Breast epithelium (tissue), 4 donors: ENCODE data around the gene EDEM2. TPM values are rescaled to one million over a fixed set of nuclear protein-coding genes. Genes with fewer than 3 reads are reported as not detected.
"Not testable (repeated sequence)": the region's sequence is repeated elsewhere in the genome, so short reads cannot be mapped to it uniquely, and the experiment has no call there.

Experiments
- DNase-seq, 2 donors: peaks; one replicate each; pipeline ENCODE4 v3.0.0-alpha.2; 2019; ENCODE audit warnings: low spot score in 2 of 2
- H3K27ac ChIP-seq, 2 donors: fragments of 200-600 bp; sonication (generic) in 1 of 2; one replicate each; pipeline ENCODE4 v1.5.1; 2016 to 2019; ENCODE audit warnings: mild to moderate bottlenecking in 1 of 2
- H3K27me3 ChIP-seq, 2 donors: fragments of 200-600 bp; sonication (generic) in 1 of 2; one replicate each; pipeline versions ENCODE4 v1.5.1 to v1.6.0; 2017 to 2019; ENCODE audit warnings: control low read depth in 1 of 2, mild to moderate bottlenecking in 1 of 2
- H3K36me3 ChIP-seq: fragments of 200-600 bp; one replicate; pipeline ENCODE4 v1.5.1; 2019
- H3K4me1 ChIP-seq, 2 donors: fragments of 200-600 bp; sonication (generic); one replicate each; pipeline ENCODE4 v1.5.1; 2016 to 2019; ENCODE audit warnings: control low read depth in 1 of 2
- H3K4me3 ChIP-seq, 3 donors: fragments of 200-600 bp; sonication (generic); 1 replicate in 2 of 3; 2 replicates in 1 of 3; pipeline ENCODE4 v1.5.1; 2016 to 2019; ENCODE audit warnings: mild to moderate bottlenecking in 3 of 3, moderate library complexity in 2 of 3
- H3K9me3 ChIP-seq, 2 donors: fragments of 200-600 bp; sonication (generic) in 1 of 2; one replicate each; pipeline ENCODE4 v1.5.1; 2016 to 2019; ENCODE audit warnings: control low read depth in 1 of 2
- CTCF ChIP-seq, 3 donors: fragments of 450-650 bp; IDR thresholded peaks; one replicate each; pipeline ENCODE4 v1.5.1; 2016 to 2017; ENCODE audit warnings: antibody characterized with exemption in 3 of 3, mild to moderate bottlenecking in 3 of 3, moderate library complexity in 3 of 3
- POLR2A ChIP-seq: fragments of 450-650 bp; IDR thresholded peaks from one replicate; pipeline ENCODE4 v1.6.1; 2016; ENCODE audit warnings: antibody characterized with exemption, mild to moderate bottlenecking, moderate library complexity
- POLR2AphosphoS5 ChIP-seq, 3 donors: sonication (generic); formaldehyde crosslinking; IDR thresholded peaks; one replicate each; pipeline ENCODE4 v1.6.1; 2017; ENCODE audit warnings: antibody characterized with exemption in 3 of 3
- intact Hi-C: fragments of 100-400 bp; cut with DNase I; formaldehyde crosslinking; loops from one replicate; pipeline ENCODE4 v1.15.1; 2023; ENCODE audit warnings: low total_unique reads
- total RNA-seq, 3 donors: library from RNA; depleted of rRNA; stranded (reverse); fragments of >200 nt; gene quantifications; one replicate each; pipeline ENCODE4 v1.1.0, GENCODE V29; 2016

The EDEM2 gene
- total RNA-seq, 3 donors from 2014 or later: 19.3 to 25.8 (median 22.4) TPM

GRCh38 chr20:35173576-35174192 is 26.5 kb upstream of the EDEM2 start:
- no peak for TF ChIP-seq CTCF (IDR thresholded peaks at IDR 0.05)
- no peak for TF ChIP-seq POLR2AphosphoS5 (IDR thresholded peaks at IDR 0.05)
- no peak for TF ChIP-seq POLR2A
- intact Hi-C loops: no loop called here
- H3K4me3 ChIP-seq: peak overlapping the region in 2 of 3 donors; percentile 30 to 45
- H3K36me3 ChIP-seq: no peaks in the 10 kb centered on the region
- no peaks in the 10 kb centered on the region for H3K27me3 ChIP-seq
- H3K9me3 ChIP-seq: no peaks in the 10 kb centered on the region
- no peak for DNase-seq
- no peak overlapping the region for H3K27ac ChIP-seq
- H3K4me1 ChIP-seq: peaks cover 0 to 3% of the 10 kb centered on the region in 2 donors

- H3K9me3 ChIP-seq: no peaks in the 10 kb centered on the region
- no peak for DNase-seq
- no peaks in the 10 kb centered on the region for H3K27me3 ChIP-seq
- H3K27ac ChIP-seq: peak overlapping the region; percentile 77 to 80
- peaks cover 0 to 3% of the 10 kb centered on the region in 2 donors for H3K4me1 ChIP-seq
- intact Hi-C loops: no loop called here
- no peaks in the 10 kb centered on the region for H3K36me3 ChIP-seq
- peak overlapping the region; percentile 45 to 58 (median 49) for H3K4me3 ChIP-seq
- TF ChIP-seq CTCF (IDR thresholded peaks at IDR 0.05): no peak
These were observed 25.3 kb upstream of the EDEM2 start for GRCh38 chr20:35172434-35172806.

DNA sequence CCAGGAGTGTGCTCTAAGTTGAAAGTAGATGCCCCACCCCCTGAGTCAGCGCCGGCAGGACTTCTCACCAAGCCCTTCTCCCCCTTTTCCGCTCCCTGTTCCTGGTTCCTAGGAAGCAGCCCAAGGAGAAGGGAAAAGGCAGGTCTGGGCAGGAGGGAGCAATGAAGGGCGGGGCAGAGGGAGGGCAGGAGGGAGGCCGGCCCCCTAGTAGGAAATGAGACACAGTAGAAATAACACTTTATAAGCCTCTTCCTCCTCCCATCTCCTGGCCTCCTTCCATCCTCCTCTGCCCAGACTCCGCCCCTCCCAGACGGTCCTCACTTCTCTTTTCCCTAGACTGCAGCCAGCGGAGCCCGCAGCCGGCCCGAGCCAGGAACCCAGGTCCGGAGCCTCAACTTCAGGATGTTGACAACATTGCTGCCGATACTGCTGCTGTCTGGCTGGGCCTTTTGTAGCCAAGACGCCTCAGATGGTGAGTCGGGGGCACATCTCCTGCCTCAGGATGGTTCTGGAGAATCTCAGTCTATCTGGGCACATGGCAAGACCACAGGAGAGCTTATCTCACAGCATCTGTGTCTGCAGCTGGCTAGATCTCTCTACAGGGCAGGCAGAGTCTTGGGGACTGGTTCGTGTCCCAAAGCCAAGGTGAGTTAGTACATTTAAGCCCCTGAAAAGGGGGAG is 24.8 kb upstream of the EDEM2 start, which contains the start of gene PROCR:
Gene PROCR (plus strand): TSS at position 320 of the 681 bp plus-strand sequence. CDS start 83 bp downstream, at position 403.
- DNase-seq: peak; percentile 73 to 86
- H3K4me1 ChIP-seq: peaks cover 0 to 3% of the 10 kb centered on the region in 2 donors
- no peaks in the 10 kb centered on the region for H3K9me3 ChIP-seq
- no peaks in the 10 kb centered on the region for H3K27me3 ChIP-seq
- intact Hi-C loops: no loop called here
- no peaks in the 10 kb centered on the region for H3K36me3 ChIP-seq
- TF ChIP-seq POLR2AphosphoS5 (IDR thresholded peaks at IDR 0.05): peak in 2 of 3 donors; percentile 37 to 43
- TF ChIP-seq POLR2A: no peak
- TF ChIP-seq CTCF (IDR thresholded peaks at IDR 0.05): no peak
- peak within 1 kb of the TSS; percentile 77 to 80 for H3K27ac ChIP-seq
- H3K4me3 ChIP-seq: peak within 1 kb of the TSS; percentile 45 to 58 (median 49)

GRCh38 chr20:35171438-35171752 is 24.3 kb upstream of the EDEM2 start:
- no peak for DNase-seq
- intact Hi-C loops: no loop called here
- Histone ChIP-seq H3K27ac (peak overlapping the region; percentile 77 to 80), H3K4me1 (peaks cover 0 to 3% of the 10 kb centered on the region in 2 donors), H3K36me3 (no peaks in the 10 kb centered on the region), H3K4me3 (peak overlapping the region; percentile 45 to 58 (median 49)), H3K9me3 (no peaks in the 10 kb centered on the region), H3K27me3 (no peaks in the 10 kb centered on the region)
- TF ChIP-seq POLR2AphosphoS5 (IDR thresholded peaks at IDR 0.05) (no peak), CTCF (IDR thresholded peaks at IDR 0.05) (no peak), POLR2A (no peak)

DNA sequence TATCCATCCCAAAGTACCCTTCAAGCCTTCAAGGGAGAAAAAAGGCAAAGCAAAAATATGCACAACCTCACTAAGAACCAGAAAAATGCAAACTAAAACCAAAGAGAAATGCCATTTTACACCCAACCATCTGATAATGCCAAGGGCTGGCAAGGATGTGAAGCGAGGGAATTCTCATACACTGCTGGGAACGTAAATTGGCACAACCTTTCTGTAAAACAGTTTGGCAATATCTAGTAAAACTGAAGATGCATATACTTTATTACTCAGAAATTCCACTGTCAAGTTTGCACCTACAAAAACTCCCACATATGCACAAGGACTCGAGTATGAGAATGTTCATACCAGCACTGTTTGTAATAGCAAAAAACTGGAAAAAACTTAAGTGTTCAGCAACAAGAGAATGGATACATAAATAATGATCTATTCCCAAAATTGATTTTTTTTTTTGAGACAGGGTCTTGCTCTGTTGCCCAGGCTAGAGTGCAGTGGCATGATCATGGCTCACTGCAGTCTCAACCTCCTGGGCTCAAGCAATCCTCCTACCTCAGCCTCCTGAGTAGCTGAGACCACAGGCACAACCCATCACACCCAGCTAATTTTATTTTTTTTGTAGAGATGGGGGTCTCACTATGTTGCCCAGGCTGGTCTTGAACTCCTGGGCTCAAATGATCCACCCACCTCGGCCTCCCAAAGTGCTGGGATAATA is 21.7 kb upstream of the EDEM2 start:
- intact Hi-C loops, DNase-seq, H3K36me3 ChIP-seq, H3K4me1 ChIP-seq, H3K27me3 ChIP-seq, H3K9me3 ChIP-seq, H3K4me3 ChIP-seq, H3K27ac ChIP-seq: not testable (repeated sequence)
